GM18861 (cell line): Measurements from ENCODE around the gene MICU2.
"Not testable (repeated sequence)": the region's sequence is repeated elsewhere in the genome, so short reads cannot be mapped to it uniquely, and the experiment has no call there.

Experiments
- ATAC-seq: cut with Tn5 transposase; IDR thresholded peaks from one replicate; pipeline ENCODE4 v1.9.1; 2021; ENCODE audit not compliant: unreplicated experiment

The MICU2 gene

GRCh38 chr13:21594715-21595545, 9.0 kb downstream of the MICU2 start:
- no peak for ATAC-seq

- ATAC-seq, result not testable (repeated sequence)
These were observed 13.1 kb downstream of the MICU2 start for GRCh38 chr13:21590665-21591456.

GRCh38 chr13:21590231-21590630, 13.7 kb downstream of the MICU2 start:
- no peak for ATAC-seq

- not testable (repeated sequence) for ATAC-seq
These were observed 14.5 kb downstream of the MICU2 start for GRCh38 chr13:21589510-21589909.

GRCh38 chr13:21588411-21588810, 15.6 kb downstream of the MICU2 start:
- ATAC-seq, result not testable (repeated sequence)

GRCh38 chr13:21584973-21585592, 18.9 kb downstream of the MICU2 start:
- no peak for ATAC-seq

GRCh38 chr13:21583478-21583877, 20.5 kb downstream of the MICU2 start:
- no peak for ATAC-seq

GRCh38 chr13:21580736-21581135, 23.2 kb downstream of the MICU2 start:
- ATAC-seq, result no peak

- peak; percentile 81 for ATAC-seq
These were observed 24.1 kb downstream of the MICU2 start for GRCh38 chr13:21579754-21580316.

- ATAC-seq, result no peak
These were observed 25.2 kb downstream of the MICU2 start for GRCh38 chr13:21578748-21579147.

- ATAC-seq, result no peak
These were observed 27.5 kb downstream of the MICU2 start for GRCh38 chr13:21576426-21576825.

- ATAC-seq, result no peak
These were observed 29.9 kb downstream of the MICU2 start for GRCh38 chr13:21573920-21574712.

- no peak for ATAC-seq
These were observed 34.3 kb downstream of the MICU2 start for GRCh38 chr13:21569686-21570085.

- no peak for ATAC-seq
These were observed 35.1 kb downstream of the MICU2 start for GRCh38 chr13:21568854-21569253.

- no peak for ATAC-seq
These were observed 36.3 kb downstream of the MICU2 start for GRCh38 chr13:21567714-21568113.

- ATAC-seq, result no peak
These were observed 46.0 kb downstream of the MICU2 start for GRCh38 chr13:21557995-21558394.

GRCh38 chr13:21556051-21556450, 47.9 kb downstream of the MICU2 start:
- ATAC-seq, result no peak

- not testable (repeated sequence) for ATAC-seq
These were observed 50.7 kb downstream of the MICU2 start for GRCh38 chr13:21553261-21553660.

GRCh38 chr13:21550918-21551317, 53.1 kb downstream of the MICU2 start:
- ATAC-seq, result no peak

- ATAC-seq, result peak; percentile 80
These were observed 54.3 kb downstream of the MICU2 start for GRCh38 chr13:21549633-21550032.
